ENCODE results near the gene AMN1. TPM values are rescaled to one million over a fixed set of nuclear protein-coding genes. Genes with fewer than 3 reads are reported as not detected.
A peak's percentile ranks its signal among the peaks of the same experiment; 100 is the strongest.

The AMN1 gene
- total RNA-seq, 1 experiment from 2014 or later: 12.1 TPM

GRCh38 chr12:31729705-31730104 is 884 bp upstream of the AMN1 start:
- ATAC-seq (no peak), DNase-seq (ENCODE audit: low spot score) (no peak)
- peaks cover 11% of the 10 kb centered on the region for H3K9me3 Mint-ChIP-seq
- peak overlapping the region; percentile 25; the same call in 1 of the 2 replicates for H3K27ac Mint-ChIP-seq
- peaks cover 47% of the 10 kb centered on the region for H3K4me1 Mint-ChIP-seq
- peaks cover 25% of the 10 kb centered on the region for H3K27me3 Mint-ChIP-seq (ENCODE audit: low read depth)
- peaks cover 11% of the 10 kb centered on the region for H3K36me3 Mint-ChIP-seq
- ChIA-PET CTCF (interaction anchor here (1.0 to 1.4 kb wide), 4 partner anchors 27 to 405 kb away, joined by 3 to 5 read pairs (median 3); no protein-coding TSS in a partner anchor), POLR2A (interaction anchor here (0.9 kb wide), 1 partner anchor 292 kb away, joined by 3 read pairs; no protein-coding TSS in a partner anchor)
- no peak for TF ChIP-seq USF1 (CRISPR knock-in tag; IDR thresholded peaks at IDR 0.05)
- TF ChIP-seq ATF6 (CRISPR knock-in tag; IDR thresholded peaks at IDR 0.05): no peak
- TF ChIP-seq ZNF121 (CRISPR knock-in tag; IDR thresholded peaks at IDR 0.05): no peak
- TF ChIP-seq ESRRA (CRISPR knock-in tag; IDR thresholded peaks at IDR 0.05; ENCODE audit: borderline replicate concordance): no peak
- TF ChIP-seq STAT6 (CRISPR knock-in tag; conservative IDR thresholded peaks at IDR 0.05; ENCODE audit: low read depth): no peak
- TF ChIP-seq MYBL2 (CRISPR knock-in tag; IDR thresholded peaks at IDR 0.05): no peak
- no peak for TF ChIP-seq ZNF232 (CRISPR knock-in tag; IDR thresholded peaks at IDR 0.05)
- TF ChIP-seq E2F1 (CRISPR knock-in tag; IDR thresholded peaks at IDR 0.05): no peak
- TF ChIP-seq RORB (CRISPR knock-in tag; IDR thresholded peaks at IDR 0.05): no peak
- TF ChIP-seq AFF4 (CRISPR knock-in tag; IDR thresholded peaks at IDR 0.05; ENCODE audit: borderline replicate concordance): no peak
- TF ChIP-seq ZNF671 (CRISPR knock-in tag; IDR thresholded peaks at IDR 0.05): no peak
- no peak for TF ChIP-seq ZSCAN18 (CRISPR knock-in tag; IDR thresholded peaks at IDR 0.05)
- TF ChIP-seq ARID4B (CRISPR knock-in tag; IDR thresholded peaks at IDR 0.05; ENCODE audit: borderline replicate concordance): no peak
- no peak for TF ChIP-seq CDX4 (CRISPR knock-in tag; IDR thresholded peaks at IDR 0.05; ENCODE audit: borderline replicate concordance)
- TF ChIP-seq ATF3 (CRISPR knock-in tag; conservative IDR thresholded peaks at IDR 0.05): no peak
- H3K4me3 Mint-ChIP-seq: peak overlapping the region; percentile 92
